WTC11 (cell line): ENCODE measurements around the gene TNFRSF6B. TPM values are rescaled to one million over a fixed set of nuclear protein-coding genes. Genes with fewer than 3 reads are reported as not detected.

ENCODE experiments used
- ATAC-seq: fragments of 200-7000 bp; cut with Tn5 transposase; 2 replicates; pipeline ENCODE4 v1.10.0; 2021; ENCODE audit warnings: mild to moderate bottlenecking, moderate library complexity
- CTCF ChIA-PET: fragments of 300-600 bp; sonication (Branson Sonifier 250); formaldehyde crosslinking; loops from one replicate; lab custom pipeline; 2021; ENCODE audit warnings: antibody characterized with exemption; lab: Charles Lee
- POLR2A ChIA-PET: fragments of 350-600 bp; sonication (Branson Sonifier 250); formaldehyde crosslinking; loops from one replicate; lab custom pipeline; 2021; ENCODE audit warnings: antibody characterized with exemption; lab: Charles Lee
- DNase-seq: peaks from one replicate; pipeline ENCODE4 v3.0.0; 2021; ENCODE audit warnings: low spot score
- H3K27ac Mint-ChIP-seq: 2 replicates; pipeline ENCODE4 v1.8.0; 2021; ENCODE audit warnings: mixed read lengths
- H3K27me3 Mint-ChIP-seq: 2 replicates; pipeline ENCODE4 v1.8.0; 2021; ENCODE audit warnings: low read depth, mild to moderate bottlenecking, moderate library complexity, mixed read lengths
- H3K36me3 Mint-ChIP-seq: 2 replicates; pipeline ENCODE4 v1.8.0; 2021; ENCODE audit warnings: mixed read lengths
- H3K4me1 Mint-ChIP-seq: 2 replicates; pipeline ENCODE4 v1.8.0; 2022; ENCODE audit warnings: mixed read lengths
- H3K4me3 Mint-ChIP-seq: 2 replicates; pipeline ENCODE4 v1.8.0; 2021; ENCODE audit warnings: mild to moderate bottlenecking, moderate library complexity, mixed read lengths
- H3K9me3 Mint-ChIP-seq: 2 replicates; pipeline ENCODE4 v1.8.0; 2021; ENCODE audit warnings: mixed read lengths
- GTF2I ChIP-seq: fragments of 250-450 bp; sonication (Bioruptor Pico); conservative IDR thresholded peaks from 2 replicates; pipeline ENCODE4 v1.4.0; 2021; ENCODE audit warnings: mild to moderate bottlenecking
- HMGA2 ChIP-seq: fragments of 250-450 bp; sonication (Bioruptor Pico); IDR thresholded peaks from 2 replicates; pipeline ENCODE4 v1.4.0; 2021; ENCODE audit warnings: mild to moderate bottlenecking, moderate library complexity
- JUN ChIP-seq: sonication (generic); formaldehyde crosslinking; IDR thresholded peaks from 2 replicates; pipeline ENCODE4 v1.8.0; 2023; ENCODE audit warnings: mild to moderate bottlenecking, missing genetic modification reagents
- MYBL2 ChIP-seq: sonication (generic); formaldehyde crosslinking; IDR thresholded peaks from 2 replicates; pipeline ENCODE4 v1.8.1; 2023; ENCODE audit warnings: mild to moderate bottlenecking, moderate library complexity, missing genetic modification reagents
- PRRX2 ChIP-seq: fragments of 250-450 bp; sonication (Bioruptor Pico); IDR thresholded peaks from 2 replicates; pipeline ENCODE4 v1.8.0; 2021; ENCODE audit warnings: mild to moderate bottlenecking
- ZNF232 ChIP-seq: sonication (generic); formaldehyde crosslinking; IDR thresholded peaks from 2 replicates; pipeline ENCODE4 v1.8.0; 2022; ENCODE audit warnings: mild to moderate bottlenecking, missing genetic modification reagents
- ZNF671 ChIP-seq: fragments of 250-450 bp; sonication (Bioruptor Pico); IDR thresholded peaks from 2 replicates; pipeline ENCODE4 v1.8.0; 2021; ENCODE audit warnings: mild to moderate bottlenecking
- total RNA-seq: library from RNA; stranded (reverse); gene quantifications from 3 replicates; pipeline ENCODE4 v1.2.3, GENCODE V29; 2021
- TF ChIP-seq, protein P1 (sequence below): sonication (generic); formaldehyde crosslinking; IDR thresholded peaks from 2 replicates; pipeline ENCODE4 v1.8.1; 2022; ENCODE audit warnings: mild to moderate bottlenecking, moderate library complexity, missing genetic modification reagents
- TF ChIP-seq, protein P2 (sequence below): sonication (generic); formaldehyde crosslinking; IDR thresholded peaks from 2 replicates; pipeline ENCODE4 v1.8.1; 2023; ENCODE audit warnings: mild to moderate bottlenecking, missing genetic modification reagents
- TF ChIP-seq, protein P3 (sequence below): sonication (generic); formaldehyde crosslinking; IDR thresholded peaks from 2 replicates; pipeline ENCODE4 v1.8.0; 2022; ENCODE audit warnings: missing genetic modification reagents
- TF ChIP-seq, protein P4 (sequence below): sonication (generic); formaldehyde crosslinking; IDR thresholded peaks from 2 replicates; pipeline ENCODE4 v1.8.1; 2023; ENCODE audit warnings: mild to moderate bottlenecking, missing genetic modification reagents, moderate library complexity
- TF ChIP-seq, protein P5 (sequence below): sonication (generic); formaldehyde crosslinking; IDR thresholded peaks from 2 replicates; pipeline ENCODE4 v1.8.0; 2022; ENCODE audit warnings: mild to moderate bottlenecking, missing genetic modification reagents
- TF ChIP-seq, protein P6 (sequence below): sonication (generic); formaldehyde crosslinking; IDR thresholded peaks from 2 replicates; pipeline ENCODE4 v1.8.0; 2022; ENCODE audit warnings: mild to moderate bottlenecking, missing genetic modification reagents
- TF ChIP-seq, protein P7 (sequence below): sonication (generic); formaldehyde crosslinking; IDR thresholded peaks from 2 replicates; pipeline ENCODE4 v1.8.1; 2022; ENCODE audit warnings: missing genetic modification reagents, borderline replicate concordance
- TF ChIP-seq, protein P8 (sequence below): fragments of 200-600 bp; IDR thresholded peaks from 2 replicates; pipeline ENCODE4 v1.8.0; 2022; ENCODE audit warnings: antibody characterized with exemption
- TF ChIP-seq, protein P9 (sequence below): fragments of 250-450 bp; sonication (Bioruptor Pico); IDR thresholded peaks from 2 replicates; pipeline ENCODE4 v2.1.2; 2022; ENCODE audit warnings: mild to moderate bottlenecking, moderate library complexity
- TF ChIP-seq, protein P10 (sequence below): fragments of 250-450 bp; sonication (Bioruptor Pico); IDR thresholded peaks from 2 replicates; pipeline ENCODE4 v1.9.0; 2021; ENCODE audit warnings: mild to moderate bottlenecking
- TF ChIP-seq, protein P11 (sequence below): fragments of 250-450 bp; sonication (Bioruptor Pico); IDR thresholded peaks from 2 replicates; pipeline ENCODE4 v1.8.0; 2021; ENCODE audit warnings: mild to moderate bottlenecking

Gene TNFRSF6B
- total RNA-seq, 1 experiment from 2014 or later = not detected

DNA sequence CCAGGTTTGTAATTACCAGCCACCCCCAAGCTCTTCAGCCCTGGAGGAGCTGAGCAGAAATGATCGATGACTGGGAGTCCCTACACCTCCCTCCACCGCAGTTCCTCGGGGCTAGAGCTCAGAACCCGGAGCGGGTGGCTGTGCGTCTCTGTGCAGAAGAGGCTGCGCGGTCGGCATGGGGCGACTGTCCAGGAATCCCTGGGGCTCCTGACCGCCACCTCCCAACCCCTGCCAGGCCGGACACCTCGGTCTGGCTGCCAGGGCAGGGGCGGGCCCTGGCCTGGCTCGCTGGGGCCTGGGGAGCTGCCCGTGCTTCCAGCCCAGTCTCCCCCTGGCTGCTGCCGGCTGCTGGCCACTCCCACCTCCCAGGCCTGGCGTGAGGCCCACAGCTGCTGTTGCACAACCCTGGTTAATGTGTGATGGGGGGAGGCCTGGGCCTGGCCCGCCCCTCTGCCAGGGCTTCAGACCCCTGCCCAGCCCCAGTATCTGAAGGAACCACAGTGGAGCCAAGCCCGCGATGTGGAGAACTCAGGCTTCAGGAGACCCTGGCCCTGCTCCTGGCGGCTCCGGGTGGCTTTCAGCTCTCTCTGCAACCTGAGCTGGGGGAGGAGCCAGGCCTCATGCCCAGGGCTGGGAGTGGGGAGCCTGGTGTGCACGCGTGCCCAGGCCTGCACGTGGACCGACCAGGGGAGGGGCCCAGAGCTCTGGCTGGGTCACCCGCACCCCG is 44.3 kb downstream of the TNFRSF6B start:
- DNase-seq = peak; percentile 75
- ChIA-PET CTCF (interaction anchor here (0.7 to 2.1 kb wide), 19 partner anchors 9 to 343 kb away, joined by 3 to 33 read pairs (median 6); partner anchors contain the start of genes ARFRP1, HELZ2, PRPF6 and PTK6), POLR2A (interaction anchor here (1.0 to 1.5 kb wide), 4 partner anchors 33 to 881 kb away, joined by 3 to 8 read pairs (median 4); partner anchors contain the start of genes ARFRP1, TPD52L2 and ZGPAT)
- H3K36me3 Mint-ChIP-seq = 0 out of 2 replicates have a peak, but pooled peaks cover 3% of the 10 kb centered on the region
- no peak overlapping the region for H3K27ac Mint-ChIP-seq
- H3K27me3 Mint-ChIP-seq = no peaks in the 10 kb centered on the region
- no peaks in the 10 kb centered on the region for H3K9me3 Mint-ChIP-seq
- peak; percentile 42 for ATAC-seq
- H3K4me1 Mint-ChIP-seq = no peaks in the 10 kb centered on the region
- peak overlapping the region; percentile 60 for H3K4me3 Mint-ChIP-seq
- no peak for TF ChIP-seq JUN
- TF ChIP-seq, protein P1, sequence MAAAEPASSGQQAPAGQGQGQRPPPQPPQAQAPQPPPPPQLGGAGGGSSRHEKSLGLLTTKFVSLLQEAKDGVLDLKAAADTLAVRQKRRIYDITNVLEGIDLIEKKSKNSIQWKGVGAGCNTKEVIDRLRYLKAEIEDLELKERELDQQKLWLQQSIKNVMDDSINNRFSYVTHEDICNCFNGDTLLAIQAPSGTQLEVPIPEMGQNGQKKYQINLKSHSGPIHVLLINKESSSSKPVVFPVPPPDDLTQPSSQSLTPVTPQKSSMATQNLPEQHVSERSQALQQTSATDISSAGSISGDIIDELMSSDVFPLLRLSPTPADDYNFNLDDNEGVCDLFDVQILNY (CRISPR knock-in tag) = peak; percentile 50; the same call in 1 of the 2 replicates
- TF ChIP-seq, protein P2, sequence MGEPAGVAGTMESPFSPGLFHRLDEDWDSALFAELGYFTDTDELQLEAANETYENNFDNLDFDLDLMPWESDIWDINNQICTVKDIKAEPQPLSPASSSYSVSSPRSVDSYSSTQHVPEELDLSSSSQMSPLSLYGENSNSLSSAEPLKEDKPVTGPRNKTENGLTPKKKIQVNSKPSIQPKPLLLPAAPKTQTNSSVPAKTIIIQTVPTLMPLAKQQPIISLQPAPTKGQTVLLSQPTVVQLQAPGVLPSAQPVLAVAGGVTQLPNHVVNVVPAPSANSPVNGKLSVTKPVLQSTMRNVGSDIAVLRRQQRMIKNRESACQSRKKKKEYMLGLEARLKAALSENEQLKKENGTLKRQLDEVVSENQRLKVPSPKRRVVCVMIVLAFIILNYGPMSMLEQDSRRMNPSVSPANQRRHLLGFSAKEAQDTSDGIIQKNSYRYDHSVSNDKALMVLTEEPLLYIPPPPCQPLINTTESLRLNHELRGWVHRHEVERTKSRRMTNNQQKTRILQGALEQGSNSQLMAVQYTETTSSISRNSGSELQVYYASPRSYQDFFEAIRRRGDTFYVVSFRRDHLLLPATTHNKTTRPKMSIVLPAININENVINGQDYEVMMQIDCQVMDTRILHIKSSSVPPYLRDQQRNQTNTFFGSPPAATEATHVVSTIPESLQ (CRISPR knock-in tag) = no peak
- TF ChIP-seq, protein P3, sequence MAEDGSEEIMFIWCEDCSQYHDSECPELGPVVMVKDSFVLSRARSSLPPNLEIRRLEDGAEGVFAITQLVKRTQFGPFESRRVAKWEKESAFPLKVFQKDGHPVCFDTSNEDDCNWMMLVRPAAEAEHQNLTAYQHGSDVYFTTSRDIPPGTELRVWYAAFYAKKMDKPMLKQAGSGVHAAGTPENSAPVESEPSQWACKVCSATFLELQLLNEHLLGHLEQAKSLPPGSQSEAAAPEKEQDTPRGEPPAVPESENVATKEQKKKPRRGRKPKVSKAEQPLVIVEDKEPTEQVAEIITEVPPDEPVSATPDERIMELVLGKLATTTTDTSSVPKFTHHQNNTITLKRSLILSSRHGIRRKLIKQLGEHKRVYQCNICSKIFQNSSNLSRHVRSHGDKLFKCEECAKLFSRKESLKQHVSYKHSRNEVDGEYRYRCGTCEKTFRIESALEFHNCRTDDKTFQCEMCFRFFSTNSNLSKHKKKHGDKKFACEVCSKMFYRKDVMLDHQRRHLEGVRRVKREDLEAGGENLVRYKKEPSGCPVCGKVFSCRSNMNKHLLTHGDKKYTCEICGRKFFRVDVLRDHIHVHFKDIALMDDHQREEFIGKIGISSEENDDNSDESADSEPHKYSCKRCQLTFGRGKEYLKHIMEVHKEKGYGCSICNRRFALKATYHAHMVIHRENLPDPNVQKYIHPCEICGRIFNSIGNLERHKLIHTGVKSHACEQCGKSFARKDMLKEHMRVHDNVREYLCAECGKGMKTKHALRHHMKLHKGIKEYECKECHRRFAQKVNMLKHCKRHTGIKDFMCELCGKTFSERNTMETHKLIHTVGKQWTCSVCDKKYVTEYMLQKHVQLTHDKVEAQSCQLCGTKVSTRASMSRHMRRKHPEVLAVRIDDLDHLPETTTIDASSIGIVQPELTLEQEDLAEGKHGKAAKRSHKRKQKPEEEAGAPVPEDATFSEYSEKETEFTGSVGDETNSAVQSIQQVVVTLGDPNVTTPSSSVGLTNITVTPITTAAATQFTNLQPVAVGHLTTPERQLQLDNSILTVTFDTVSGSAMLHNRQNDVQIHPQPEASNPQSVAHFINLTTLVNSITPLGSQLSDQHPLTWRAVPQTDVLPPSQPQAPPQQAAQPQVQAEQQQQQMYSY = no peak
- TF ChIP-seq, protein P4, sequence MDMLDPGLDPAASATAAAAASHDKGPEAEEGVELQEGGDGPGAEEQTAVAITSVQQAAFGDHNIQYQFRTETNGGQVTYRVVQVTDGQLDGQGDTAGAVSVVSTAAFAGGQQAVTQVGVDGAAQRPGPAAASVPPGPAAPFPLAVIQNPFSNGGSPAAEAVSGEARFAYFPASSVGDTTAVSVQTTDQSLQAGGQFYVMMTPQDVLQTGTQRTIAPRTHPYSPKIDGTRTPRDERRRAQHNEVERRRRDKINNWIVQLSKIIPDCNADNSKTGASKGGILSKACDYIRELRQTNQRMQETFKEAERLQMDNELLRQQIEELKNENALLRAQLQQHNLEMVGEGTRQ (CRISPR knock-in tag) = no peak; the same call in 1 of the 2 replicates
- TF ChIP-seq, protein P5, sequence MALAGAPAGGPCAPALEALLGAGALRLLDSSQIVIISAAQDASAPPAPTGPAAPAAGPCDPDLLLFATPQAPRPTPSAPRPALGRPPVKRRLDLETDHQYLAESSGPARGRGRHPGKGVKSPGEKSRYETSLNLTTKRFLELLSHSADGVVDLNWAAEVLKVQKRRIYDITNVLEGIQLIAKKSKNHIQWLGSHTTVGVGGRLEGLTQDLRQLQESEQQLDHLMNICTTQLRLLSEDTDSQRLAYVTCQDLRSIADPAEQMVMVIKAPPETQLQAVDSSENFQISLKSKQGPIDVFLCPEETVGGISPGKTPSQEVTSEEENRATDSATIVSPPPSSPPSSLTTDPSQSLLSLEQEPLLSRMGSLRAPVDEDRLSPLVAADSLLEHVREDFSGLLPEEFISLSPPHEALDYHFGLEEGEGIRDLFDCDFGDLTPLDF = no peak
- TF ChIP-seq ZNF232 = 0 out of 2 replicates have a peak, but pooled peaks have one; percentile 9
- TF ChIP-seq, protein P6, sequence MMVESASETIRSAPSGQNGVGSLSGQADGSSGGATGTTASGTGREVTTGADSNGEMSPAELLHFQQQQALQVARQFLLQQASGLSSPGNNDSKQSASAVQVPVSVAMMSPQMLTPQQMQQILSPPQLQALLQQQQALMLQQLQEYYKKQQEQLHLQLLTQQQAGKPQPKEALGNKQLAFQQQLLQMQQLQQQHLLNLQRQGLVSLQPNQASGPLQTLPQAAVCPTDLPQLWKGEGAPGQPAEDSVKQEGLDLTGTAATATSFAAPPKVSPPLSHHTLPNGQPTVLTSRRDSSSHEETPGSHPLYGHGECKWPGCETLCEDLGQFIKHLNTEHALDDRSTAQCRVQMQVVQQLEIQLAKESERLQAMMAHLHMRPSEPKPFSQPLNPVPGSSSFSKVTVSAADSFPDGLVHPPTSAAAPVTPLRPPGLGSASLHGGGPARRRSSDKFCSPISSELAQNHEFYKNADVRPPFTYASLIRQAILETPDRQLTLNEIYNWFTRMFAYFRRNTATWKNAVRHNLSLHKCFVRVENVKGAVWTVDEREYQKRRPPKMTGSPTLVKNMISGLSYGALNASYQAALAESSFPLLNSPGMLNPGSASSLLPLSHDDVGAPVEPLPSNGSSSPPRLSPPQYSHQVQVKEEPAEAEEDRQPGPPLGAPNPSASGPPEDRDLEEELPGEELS (CRISPR knock-in tag) = no peak
- TF ChIP-seq, protein P7, sequence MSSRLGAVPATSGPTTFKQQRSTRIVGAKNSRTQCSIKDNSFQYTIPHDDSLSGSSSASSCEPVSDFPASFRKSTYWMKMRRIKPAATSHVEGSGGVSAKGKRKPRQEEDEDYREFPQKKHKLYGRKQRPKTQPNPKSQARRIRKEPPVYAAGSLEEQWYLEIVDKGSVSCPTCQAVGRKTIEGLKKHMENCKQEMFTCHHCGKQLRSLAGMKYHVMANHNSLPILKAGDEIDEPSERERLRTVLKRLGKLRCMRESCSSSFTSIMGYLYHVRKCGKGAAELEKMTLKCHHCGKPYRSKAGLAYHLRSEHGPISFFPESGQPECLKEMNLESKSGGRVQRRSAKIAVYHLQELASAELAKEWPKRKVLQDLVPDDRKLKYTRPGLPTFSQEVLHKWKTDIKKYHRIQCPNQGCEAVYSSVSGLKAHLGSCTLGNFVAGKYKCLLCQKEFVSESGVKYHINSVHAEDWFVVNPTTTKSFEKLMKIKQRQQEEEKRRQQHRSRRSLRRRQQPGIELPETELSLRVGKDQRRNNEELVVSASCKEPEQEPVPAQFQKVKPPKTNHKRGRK = no peak
- TF ChIP-seq, protein P8, sequence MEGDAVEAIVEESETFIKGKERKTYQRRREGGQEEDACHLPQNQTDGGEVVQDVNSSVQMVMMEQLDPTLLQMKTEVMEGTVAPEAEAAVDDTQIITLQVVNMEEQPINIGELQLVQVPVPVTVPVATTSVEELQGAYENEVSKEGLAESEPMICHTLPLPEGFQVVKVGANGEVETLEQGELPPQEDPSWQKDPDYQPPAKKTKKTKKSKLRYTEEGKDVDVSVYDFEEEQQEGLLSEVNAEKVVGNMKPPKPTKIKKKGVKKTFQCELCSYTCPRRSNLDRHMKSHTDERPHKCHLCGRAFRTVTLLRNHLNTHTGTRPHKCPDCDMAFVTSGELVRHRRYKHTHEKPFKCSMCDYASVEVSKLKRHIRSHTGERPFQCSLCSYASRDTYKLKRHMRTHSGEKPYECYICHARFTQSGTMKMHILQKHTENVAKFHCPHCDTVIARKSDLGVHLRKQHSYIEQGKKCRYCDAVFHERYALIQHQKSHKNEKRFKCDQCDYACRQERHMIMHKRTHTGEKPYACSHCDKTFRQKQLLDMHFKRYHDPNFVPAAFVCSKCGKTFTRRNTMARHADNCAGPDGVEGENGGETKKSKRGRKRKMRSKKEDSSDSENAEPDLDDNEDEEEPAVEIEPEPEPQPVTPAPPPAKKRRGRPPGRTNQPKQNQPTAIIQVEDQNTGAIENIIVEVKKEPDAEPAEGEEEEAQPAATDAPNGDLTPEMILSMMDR = no peak
- no peak for TF ChIP-seq ZNF671
- TF ChIP-seq GTF2I (CRISPR knock-in tag) = no peak
- TF ChIP-seq, protein P9, sequence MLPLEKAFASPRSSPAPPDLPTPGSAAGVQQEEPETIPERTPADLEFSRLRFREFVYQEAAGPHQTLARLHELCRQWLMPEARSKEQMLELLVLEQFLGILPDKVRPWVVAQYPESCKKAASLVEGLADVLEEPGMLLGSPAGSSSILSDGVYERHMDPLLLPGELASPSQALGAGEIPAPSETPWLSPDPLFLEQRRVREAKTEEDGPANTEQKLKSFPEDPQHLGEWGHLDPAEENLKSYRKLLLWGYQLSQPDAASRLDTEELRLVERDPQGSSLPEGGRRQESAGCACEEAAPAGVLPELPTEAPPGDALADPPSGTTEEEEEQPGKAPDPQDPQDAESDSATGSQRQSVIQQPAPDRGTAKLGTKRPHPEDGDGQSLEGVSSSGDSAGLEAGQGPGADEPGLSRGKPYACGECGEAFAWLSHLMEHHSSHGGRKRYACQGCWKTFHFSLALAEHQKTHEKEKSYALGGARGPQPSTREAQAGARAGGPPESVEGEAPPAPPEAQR = no peak
- no peak for TF ChIP-seq HMGA2 (CRISPR knock-in tag)
- peak; percentile 17; the same call in 1 of the 2 replicates for TF ChIP-seq MYBL2
- TF ChIP-seq, protein P10, sequence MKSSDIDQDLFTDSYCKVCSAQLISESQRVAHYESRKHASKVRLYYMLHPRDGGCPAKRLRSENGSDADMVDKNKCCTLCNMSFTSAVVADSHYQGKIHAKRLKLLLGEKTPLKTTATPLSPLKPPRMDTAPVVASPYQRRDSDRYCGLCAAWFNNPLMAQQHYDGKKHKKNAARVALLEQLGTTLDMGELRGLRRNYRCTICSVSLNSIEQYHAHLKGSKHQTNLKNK (CRISPR knock-in tag) = no peak
- TF ChIP-seq, protein P11, sequence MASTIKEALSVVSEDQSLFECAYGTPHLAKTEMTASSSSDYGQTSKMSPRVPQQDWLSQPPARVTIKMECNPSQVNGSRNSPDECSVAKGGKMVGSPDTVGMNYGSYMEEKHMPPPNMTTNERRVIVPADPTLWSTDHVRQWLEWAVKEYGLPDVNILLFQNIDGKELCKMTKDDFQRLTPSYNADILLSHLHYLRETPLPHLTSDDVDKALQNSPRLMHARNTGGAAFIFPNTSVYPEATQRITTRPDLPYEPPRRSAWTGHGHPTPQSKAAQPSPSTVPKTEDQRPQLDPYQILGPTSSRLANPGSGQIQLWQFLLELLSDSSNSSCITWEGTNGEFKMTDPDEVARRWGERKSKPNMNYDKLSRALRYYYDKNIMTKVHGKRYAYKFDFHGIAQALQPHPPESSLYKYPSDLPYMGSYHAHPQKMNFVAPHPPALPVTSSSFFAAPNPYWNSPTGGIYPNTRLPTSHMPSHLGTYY (CRISPR knock-in tag) = no peak
- no peak for TF ChIP-seq PRRX2
